ENCODE results near the gene NEBL. TPM values are rescaled to one million over a fixed set of nuclear protein-coding genes. Genes with fewer than 3 reads are reported as not detected.

Gene NEBL
- polyA plus RNA-seq, 2 donors = 13.3 to 20.2 TPM

DNA sequence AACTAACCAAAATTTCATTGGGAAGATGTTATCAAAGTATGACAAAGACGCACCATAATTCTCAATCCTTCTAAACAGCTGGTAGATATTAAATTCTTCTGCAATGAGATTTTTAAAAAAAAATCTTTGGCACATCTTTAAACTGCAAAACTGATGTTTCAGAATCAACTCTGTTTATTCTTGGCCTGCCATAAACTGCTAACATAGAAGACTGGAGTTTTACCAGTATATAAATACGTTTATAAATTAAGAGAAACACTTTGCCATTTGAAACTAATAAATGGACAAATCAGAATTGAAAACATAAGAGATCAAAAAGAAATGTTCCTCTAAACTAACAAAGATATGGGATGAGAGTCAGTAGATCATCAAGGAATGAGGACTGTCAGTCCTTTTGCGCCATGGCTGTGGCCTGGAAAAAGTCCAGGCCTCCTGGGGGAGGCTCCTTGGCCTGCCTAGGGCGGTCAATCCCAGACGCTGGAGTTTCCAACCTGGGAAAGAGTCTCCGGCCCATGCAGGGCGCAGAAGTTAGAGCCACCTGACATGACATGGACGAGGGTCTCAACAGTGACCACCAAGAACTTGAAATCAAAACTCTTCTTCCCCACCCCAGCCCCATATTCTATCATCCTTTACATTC, 34.2 kb upstream of the NEBL start:
- Histone ChIP-seq H3K27me3 (ENCODE audit: control insufficient read depth in 1 of 2, insufficient read depth in 2 of 2, low read length in 2 of 2) (no peaks in the 10 kb centered on the region), H3K9me3 (ENCODE audit: control insufficient read depth in 2 of 2, insufficient read depth in 1 of 2, low read depth in 1 of 2, low read length in 1 of 2) (no peaks in the 10 kb centered on the region), H3K4me3 (ENCODE audit: low read depth in 1 of 2, low read length in 2 of 2) (no peak overlapping the region), H3K4me1 (ENCODE audit: control insufficient read depth in 2 of 2, insufficient read depth in 2 of 2, low read length in 1 of 2) (no peaks in the 10 kb centered on the region), H3K27ac (ENCODE audit: low read depth in 2 of 2, low read length in 1 of 2) (no peak overlapping the region), H3K36me3 (ENCODE audit: control insufficient read depth in 2 of 2, insufficient read depth in 2 of 2, low read length in 1 of 2) (no peaks in the 10 kb centered on the region)
- WGBS, 2 donors = 70 to 76% methylated on average over 8 of the region's 8 CpGs

DNA sequence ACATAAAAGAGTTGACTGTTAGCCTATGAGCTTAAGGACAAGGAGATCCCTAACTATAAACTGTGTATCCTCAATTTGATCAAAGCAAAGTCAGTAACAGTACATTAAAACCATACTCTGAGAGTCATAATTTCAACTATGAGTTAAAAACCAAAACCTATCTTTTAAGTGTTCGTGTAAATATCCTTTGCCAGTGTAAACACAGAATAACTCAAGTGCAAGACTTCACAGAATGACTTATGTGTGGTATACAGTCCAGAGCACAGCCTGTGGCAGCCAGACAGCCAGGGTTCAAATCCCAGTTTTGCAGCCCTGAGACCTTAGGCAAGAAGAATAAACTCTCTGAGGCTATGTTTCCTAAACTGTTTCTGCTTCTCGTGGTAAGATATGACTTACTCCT, 30.3 kb upstream of the NEBL start:
- H3K27me3 ChIP-seq (ENCODE audit: control insufficient read depth in 1 of 2, insufficient read depth in 2 of 2, low read length in 2 of 2) = no peaks in the 10 kb centered on the region
- no peaks in the 10 kb centered on the region for H3K4me1 ChIP-seq (ENCODE audit: control insufficient read depth in 2 of 2, insufficient read depth in 2 of 2, low read length in 1 of 2)
- H3K9me3 ChIP-seq (ENCODE audit: control insufficient read depth in 2 of 2, insufficient read depth in 1 of 2, low read depth in 1 of 2, low read length in 1 of 2) = no peaks in the 10 kb centered on the region
- WGBS, 2 donors = 58 to 63% methylated on average over 2 of the region's 2 CpGs
- H3K36me3 ChIP-seq (ENCODE audit: control insufficient read depth in 2 of 2, insufficient read depth in 2 of 2, low read length in 1 of 2) = no peaks in the 10 kb centered on the region
- no peak overlapping the region for H3K4me3 ChIP-seq (ENCODE audit: low read depth in 1 of 2, low read length in 2 of 2)
- H3K27ac ChIP-seq (ENCODE audit: low read depth in 2 of 2, low read length in 1 of 2) = no peak overlapping the region

DNA sequence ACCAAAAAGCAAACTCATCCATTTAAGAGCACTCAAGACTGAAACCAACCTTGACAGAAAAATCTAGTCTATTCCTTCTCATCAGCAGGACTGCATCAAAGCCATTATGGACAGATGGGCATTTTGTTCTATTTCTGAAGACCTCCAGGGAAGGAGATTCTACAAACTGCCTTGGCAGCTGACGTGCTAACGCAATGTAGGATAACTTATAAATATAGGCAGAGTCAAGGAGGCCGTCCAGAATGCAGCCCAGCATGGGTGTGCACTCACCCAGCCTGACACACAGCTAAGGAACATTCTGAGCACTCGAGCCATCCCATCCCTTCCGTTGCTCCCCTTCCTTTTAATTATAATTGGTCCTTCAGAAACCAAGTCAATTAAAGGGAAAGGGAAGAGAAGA, 25.3 kb upstream of the NEBL start:
- 77 to 82% methylated on average over 5 of the region's 5 CpGs for WGBS, 2 donors
- Histone ChIP-seq H3K9me3 (ENCODE audit: control insufficient read depth in 2 of 2, insufficient read depth in 1 of 2, low read depth in 1 of 2, low read length in 1 of 2) (no peaks in the 10 kb centered on the region), H3K27me3 (ENCODE audit: control insufficient read depth in 1 of 2, insufficient read depth in 2 of 2, low read length in 2 of 2) (no peaks in the 10 kb centered on the region), H3K4me1 (ENCODE audit: control insufficient read depth in 2 of 2, insufficient read depth in 2 of 2, low read length in 1 of 2) (no peaks in the 10 kb centered on the region), H3K27ac (ENCODE audit: low read depth in 2 of 2, low read length in 1 of 2) (no peak overlapping the region), H3K4me3 (ENCODE audit: low read depth in 1 of 2, low read length in 2 of 2) (no peak overlapping the region), H3K36me3 (ENCODE audit: control insufficient read depth in 2 of 2, insufficient read depth in 2 of 2, low read length in 1 of 2) (no peaks in the 10 kb centered on the region)

DNA sequence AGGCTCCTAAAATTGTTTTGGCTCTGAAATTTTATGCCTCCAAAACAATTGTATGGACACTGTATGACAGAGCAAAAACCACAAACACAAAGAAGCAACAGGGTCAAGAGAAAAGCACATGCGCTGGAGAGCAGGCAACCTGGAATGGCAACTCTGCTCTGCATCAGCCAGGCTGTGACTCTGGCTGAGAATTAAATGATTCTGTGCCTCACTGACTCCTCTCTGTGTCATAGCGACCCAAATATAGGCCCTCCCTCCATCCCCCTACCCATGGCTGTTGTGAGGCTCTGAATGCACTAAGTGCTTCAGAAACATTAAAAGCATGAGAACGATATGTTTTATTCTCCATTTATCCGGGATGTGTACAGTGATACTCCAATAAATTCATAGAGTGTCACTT, 24.9 kb upstream of the NEBL start:
- no peak overlapping the region for H3K27ac ChIP-seq (ENCODE audit: low read depth in 2 of 2, low read length in 1 of 2)
- H3K27me3 ChIP-seq (ENCODE audit: control insufficient read depth in 1 of 2, insufficient read depth in 2 of 2, low read length in 2 of 2) = no peaks in the 10 kb centered on the region
- no peaks in the 10 kb centered on the region for H3K9me3 ChIP-seq (ENCODE audit: control insufficient read depth in 2 of 2, insufficient read depth in 1 of 2, low read depth in 1 of 2, low read length in 1 of 2)
- no peaks in the 10 kb centered on the region for H3K36me3 ChIP-seq (ENCODE audit: control insufficient read depth in 2 of 2, insufficient read depth in 2 of 2, low read length in 1 of 2)
- H3K4me1 ChIP-seq (ENCODE audit: control insufficient read depth in 2 of 2, insufficient read depth in 2 of 2, low read length in 1 of 2) = no peaks in the 10 kb centered on the region
- H3K4me3 ChIP-seq (ENCODE audit: low read depth in 1 of 2, low read length in 2 of 2) = no peak overlapping the region
- WGBS, 2 donors = 80 to 88% methylated on average over 4 of the region's 4 CpGs

DNA sequence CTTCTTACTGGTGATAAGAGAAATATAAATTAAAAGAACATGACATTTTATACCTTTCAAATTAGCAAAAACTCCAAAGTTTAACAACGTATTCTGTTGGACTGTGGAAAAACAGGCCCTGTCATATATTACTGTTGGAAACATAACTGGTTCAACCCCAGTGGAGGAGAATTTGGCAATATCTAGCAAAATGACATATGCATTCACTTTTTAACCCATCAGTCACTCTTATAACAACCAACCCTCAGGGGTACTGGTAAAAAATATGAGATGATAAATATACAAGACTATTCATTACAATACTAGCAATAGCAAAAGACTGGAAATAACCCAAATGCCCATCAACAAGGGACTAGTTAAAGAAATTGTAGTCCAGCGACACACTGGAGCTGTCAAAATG, 22.9 kb upstream of the NEBL start:
- H3K36me3 ChIP-seq (ENCODE audit: control insufficient read depth in 2 of 2, insufficient read depth in 2 of 2, low read length in 1 of 2) = no peaks in the 10 kb centered on the region
- H3K27ac ChIP-seq (ENCODE audit: low read depth in 2 of 2, low read length in 1 of 2) = no peak overlapping the region
- no peak overlapping the region for H3K4me3 ChIP-seq (ENCODE audit: low read depth in 1 of 2, low read length in 2 of 2)
- WGBS, 2 donors = 84 to 92% methylated on average over 2 of the region's 2 CpGs
- H3K4me1 ChIP-seq (ENCODE audit: control insufficient read depth in 2 of 2, insufficient read depth in 2 of 2, low read length in 1 of 2) = no peaks in the 10 kb centered on the region
- no peaks in the 10 kb centered on the region for H3K27me3 ChIP-seq (ENCODE audit: control insufficient read depth in 1 of 2, insufficient read depth in 2 of 2, low read length in 2 of 2)
- H3K9me3 ChIP-seq (ENCODE audit: control insufficient read depth in 2 of 2, insufficient read depth in 1 of 2, low read depth in 1 of 2, low read length in 1 of 2) = no peaks in the 10 kb centered on the region

DNA sequence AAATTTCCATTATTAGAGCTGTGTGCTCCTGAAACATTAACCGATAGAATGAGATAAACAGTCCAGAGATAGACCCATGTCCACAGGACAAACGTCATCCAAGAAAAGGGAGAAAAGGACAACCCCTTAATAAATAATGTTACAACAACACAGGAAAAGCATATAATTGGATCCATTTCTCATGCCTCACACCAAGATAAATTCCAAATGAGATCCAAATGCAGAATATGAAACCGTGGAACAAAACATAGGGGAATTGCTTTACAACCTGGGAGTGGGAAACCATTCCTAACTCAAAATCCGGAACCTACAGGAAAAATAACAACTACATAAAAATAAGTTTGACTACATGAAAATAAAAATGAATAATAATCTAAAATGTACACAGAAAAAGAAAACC, 22.4 kb upstream of the NEBL start:
- no peak overlapping the region for H3K27ac ChIP-seq (ENCODE audit: low read depth in 2 of 2, low read length in 1 of 2)
- no peaks in the 10 kb centered on the region for H3K4me1 ChIP-seq (ENCODE audit: control insufficient read depth in 2 of 2, insufficient read depth in 2 of 2, low read length in 1 of 2)
- 85 to 91% methylated on average over 4 of the region's 4 CpGs for WGBS, 2 donors
- no peak overlapping the region for H3K4me3 ChIP-seq (ENCODE audit: low read depth in 1 of 2, low read length in 2 of 2)
- H3K9me3 ChIP-seq (ENCODE audit: control insufficient read depth in 2 of 2, insufficient read depth in 1 of 2, low read depth in 1 of 2, low read length in 1 of 2) = no peaks in the 10 kb centered on the region
- H3K36me3 ChIP-seq (ENCODE audit: control insufficient read depth in 2 of 2, insufficient read depth in 2 of 2, low read length in 1 of 2) = no peaks in the 10 kb centered on the region
- H3K27me3 ChIP-seq (ENCODE audit: control insufficient read depth in 1 of 2, insufficient read depth in 2 of 2, low read length in 2 of 2) = no peaks in the 10 kb centered on the region

DNA sequence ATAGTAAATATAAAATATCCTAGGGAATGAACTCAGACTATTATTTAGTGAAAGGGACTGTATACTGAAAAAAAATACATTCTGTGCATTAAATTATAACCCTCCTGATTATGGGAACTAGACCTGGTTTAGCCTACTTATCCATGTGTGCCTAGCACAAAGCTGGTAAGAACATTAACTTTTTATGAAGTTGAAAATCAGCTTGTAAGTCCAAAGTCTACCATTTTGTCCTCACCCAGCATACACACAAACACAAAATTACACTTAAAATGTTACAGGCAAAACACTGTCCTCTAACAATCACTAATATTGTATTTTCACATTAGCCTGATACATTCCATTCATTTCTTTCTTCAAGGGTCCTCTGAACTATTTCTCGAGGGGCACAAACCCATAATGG, 19.9 kb upstream of the NEBL start:
- H3K27ac ChIP-seq (ENCODE audit: low read depth in 2 of 2, low read length in 1 of 2) = no peak overlapping the region
- no peaks in the 10 kb centered on the region for H3K27me3 ChIP-seq (ENCODE audit: control insufficient read depth in 1 of 2, insufficient read depth in 2 of 2, low read length in 2 of 2)
- no peaks in the 10 kb centered on the region for H3K9me3 ChIP-seq (ENCODE audit: control insufficient read depth in 2 of 2, insufficient read depth in 1 of 2, low read depth in 1 of 2, low read length in 1 of 2)
- 70 to 81% methylated on average over 1 of the region's 1 CpG for WGBS, 2 donors
- no peak overlapping the region for H3K4me3 ChIP-seq (ENCODE audit: low read depth in 1 of 2, low read length in 2 of 2)
- H3K4me1 ChIP-seq (ENCODE audit: control insufficient read depth in 2 of 2, insufficient read depth in 2 of 2, low read length in 1 of 2) = no peaks in the 10 kb centered on the region
- H3K36me3 ChIP-seq (ENCODE audit: control insufficient read depth in 2 of 2, insufficient read depth in 2 of 2, low read length in 1 of 2) = no peaks in the 10 kb centered on the region

DNA sequence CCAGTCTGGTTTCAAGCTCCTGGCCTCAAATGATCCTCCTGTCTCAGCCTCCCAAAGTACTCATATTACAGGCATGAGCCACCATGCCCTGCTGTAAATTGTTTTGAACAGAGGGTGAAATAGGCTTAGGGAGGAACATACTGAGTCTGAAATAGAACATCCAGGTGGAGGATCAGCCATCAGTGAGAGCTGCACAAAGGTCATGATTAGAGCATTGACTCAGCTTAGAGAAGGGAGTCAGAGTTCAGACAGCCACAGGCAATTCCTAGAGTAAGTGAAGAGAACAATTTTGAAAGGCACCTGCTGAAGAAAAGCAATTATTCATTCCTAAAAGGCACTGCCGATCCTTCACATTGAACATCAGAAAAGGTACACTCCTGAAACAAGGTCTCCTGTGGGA, 15.9 kb upstream of the NEBL start:
- no peaks in the 10 kb centered on the region for H3K27me3 ChIP-seq (ENCODE audit: control insufficient read depth in 1 of 2, insufficient read depth in 2 of 2, low read length in 2 of 2)
- H3K4me3 ChIP-seq (ENCODE audit: low read depth in 1 of 2, low read length in 2 of 2) = no peak overlapping the region
- H3K27ac ChIP-seq (ENCODE audit: low read depth in 2 of 2, low read length in 1 of 2) = no peak overlapping the region
- H3K4me1 ChIP-seq (ENCODE audit: control insufficient read depth in 2 of 2, insufficient read depth in 2 of 2, low read length in 1 of 2) = no peaks in the 10 kb centered on the region
- H3K9me3 ChIP-seq (ENCODE audit: control insufficient read depth in 2 of 2, insufficient read depth in 1 of 2, low read depth in 1 of 2, low read length in 1 of 2) = no peaks in the 10 kb centered on the region
- peaks cover 0 to 2% of the 10 kb centered on the region in 2 donors for H3K36me3 ChIP-seq (ENCODE audit: control insufficient read depth in 2 of 2, insufficient read depth in 2 of 2, low read length in 1 of 2)
- 72 to 88% methylated on average over 1 of the region's 1 CpG for WGBS, 2 donors

DNA sequence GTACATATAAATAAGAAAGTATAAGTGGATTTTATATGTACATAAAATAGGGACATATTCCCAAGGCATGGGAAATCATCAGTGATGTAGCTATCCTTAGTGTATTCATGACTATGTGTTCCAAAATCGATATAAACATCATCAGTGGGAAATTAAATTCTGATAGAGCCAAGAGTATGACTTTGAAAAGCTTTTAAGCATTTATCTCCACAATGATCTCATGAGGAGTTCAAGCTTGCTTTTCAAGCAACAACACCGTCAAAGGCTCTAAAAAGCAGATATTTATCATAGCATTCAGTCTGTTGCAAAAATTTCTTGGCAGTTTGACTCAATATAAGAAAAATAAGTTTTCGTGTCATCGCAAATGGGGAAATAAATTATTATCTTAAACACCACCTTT, 14.5 kb upstream of the NEBL start:
- H3K36me3 ChIP-seq (ENCODE audit: control insufficient read depth in 2 of 2, insufficient read depth in 2 of 2, low read length in 1 of 2) = peaks cover 0 to 2% of the 10 kb centered on the region in 2 donors
- H3K4me3 ChIP-seq (ENCODE audit: low read depth in 1 of 2, low read length in 2 of 2) = no peak overlapping the region
- no peaks in the 10 kb centered on the region for H3K4me1 ChIP-seq (ENCODE audit: control insufficient read depth in 2 of 2, insufficient read depth in 2 of 2, low read length in 1 of 2)
- H3K9me3 ChIP-seq (ENCODE audit: control insufficient read depth in 2 of 2, insufficient read depth in 1 of 2, low read depth in 1 of 2, low read length in 1 of 2) = no peaks in the 10 kb centered on the region
- H3K27ac ChIP-seq (ENCODE audit: low read depth in 2 of 2, low read length in 1 of 2) = no peak overlapping the region
- WGBS, 2 donors = 75 to 76% methylated on average over 4 of the region's 4 CpGs
- no peaks in the 10 kb centered on the region for H3K27me3 ChIP-seq (ENCODE audit: control insufficient read depth in 1 of 2, insufficient read depth in 2 of 2, low read length in 2 of 2)

DNA sequence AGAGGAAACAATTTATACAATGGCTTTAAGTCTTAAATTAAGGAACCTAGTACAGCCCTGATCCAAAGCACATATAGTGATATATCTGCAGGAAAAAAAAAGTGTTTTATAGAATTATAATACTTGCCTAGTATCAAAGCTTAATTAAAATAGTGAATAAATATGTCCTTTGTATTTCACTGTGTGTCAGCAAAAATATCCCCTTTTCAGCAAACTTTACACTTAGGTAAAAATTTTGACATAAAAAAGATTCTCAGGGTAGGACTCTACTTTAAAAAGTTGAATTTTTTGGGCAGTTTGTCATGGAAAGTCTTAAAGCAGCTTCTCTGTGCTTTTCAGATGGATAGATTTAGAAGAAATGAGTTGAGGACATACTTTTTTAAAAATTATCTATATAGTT, 12.7 kb upstream of the NEBL start:
- H3K36me3 ChIP-seq (ENCODE audit: control insufficient read depth in 2 of 2, insufficient read depth in 2 of 2, low read length in 1 of 2) = peaks cover 0 to 2% of the 10 kb centered on the region in 2 donors
- H3K4me1 ChIP-seq (ENCODE audit: control insufficient read depth in 2 of 2, insufficient read depth in 2 of 2, low read length in 1 of 2) = no peaks in the 10 kb centered on the region
- H3K27ac ChIP-seq (ENCODE audit: low read depth in 2 of 2, low read length in 1 of 2) = no peak overlapping the region
- H3K9me3 ChIP-seq (ENCODE audit: control insufficient read depth in 2 of 2, insufficient read depth in 1 of 2, low read depth in 1 of 2, low read length in 1 of 2) = no peaks in the 10 kb centered on the region
- H3K27me3 ChIP-seq (ENCODE audit: control insufficient read depth in 1 of 2, insufficient read depth in 2 of 2, low read length in 2 of 2) = no peaks in the 10 kb centered on the region
- H3K4me3 ChIP-seq (ENCODE audit: low read depth in 1 of 2, low read length in 2 of 2) = no peak overlapping the region

Data from esophagus (tissue), 2 donors.